K562 (cell line): ENCODE measurements around the gene MPZL3. TPM values are rescaled to one million over a fixed set of nuclear protein-coding genes. Genes with fewer than 3 reads are reported as not detected.

Experiments
- CREM ChIP-seq: IDR thresholded peaks from 2 replicates; pipeline ENCODE4 v1.6.1; 2014; ENCODE audit warnings: antibody characterized with exemption, low read depth
- DPF2 ChIP-seq: fragments of 450-650 bp; IDR thresholded peaks from 2 replicates; pipeline ENCODE4 v1.6.1; 2016
- FOSL1 ChIP-seq: fragments of 200-800 bp; sonication (Bioruptor generic); conservative IDR thresholded peaks from 2 replicates; pipeline ENCODE4 v1.6.1; 2016; ENCODE audit warnings: missing genetic modification characterization, missing compliant biosample characterization
- FOXK2 ChIP-seq, 2 experiments: fragments of 450-650 bp; IDR thresholded peaks in 1 of 2; conservative IDR thresholded peaks in 1 of 2; 2 replicates each; pipeline ENCODE4 v1.6.1; 2016; ENCODE audit warnings: low read depth in 2 of 2, mild to moderate bottlenecking in 1 of 2
- FOXP4 ChIP-seq: sonication (generic); formaldehyde crosslinking; IDR thresholded peaks from 2 replicates; pipeline ENCODE4 v1.8.0; 2022; ENCODE audit warnings: mild to moderate bottlenecking, missing genetic modification reagents, borderline replicate concordance
- MTA3 ChIP-seq: fragments of 450-650 bp; formaldehyde crosslinking; IDR thresholded peaks from 2 replicates; pipeline ENCODE4 v1.6.1; 2017; ENCODE audit warnings: mild to moderate bottlenecking, borderline replicate concordance
- PCBP2 ChIP-seq: fragments of 200-400 bp; formaldehyde crosslinking; IDR thresholded peaks from 2 replicates; pipeline ENCODE4 v1.6.1; 2018; ENCODE audit warnings: low read length, low read depth, mild to moderate bottlenecking, moderate library complexity; ENCODE audit not compliant: poor library complexity, severe bottlenecking
- PKNOX1 ChIP-seq: fragments of 450-650 bp; IDR thresholded peaks from 2 replicates; pipeline ENCODE4 v1.6.1; 2016
- PRPF4 ChIP-seq: fragments of 200-400 bp; formaldehyde crosslinking; IDR thresholded peaks from one replicate; pipeline ENCODE4 v1.6.1; 2017; ENCODE audit warnings: low read length, low read depth, mild to moderate bottlenecking; ENCODE audit not compliant: insufficient read depth, poor library complexity, severe bottlenecking
- TRIM24 ChIP-seq, 2 experiments: fragments of 450-650 bp; IDR thresholded peaks; 2 replicates each; pipeline ENCODE4 v1.6.1; 2016
- VEZF1 ChIP-seq: fragments of 200-800 bp; sonication (Bioruptor generic); IDR thresholded peaks from 2 replicates; pipeline ENCODE4 v1.6.1; 2017; ENCODE audit warnings: missing genetic modification characterization, missing compliant biosample characterization
- ZBTB11 ChIP-seq, 3 experiments: fragments of 200-800 bp in 1 of 3; fragments of 250-450 bp in 1 of 3; fragments of 450-650 bp in 1 of 3; sonication (Bioruptor Pico) in 1 of 3; sonication (Bioruptor generic) in 1 of 3; formaldehyde crosslinking in 1 of 3; IDR thresholded peaks; 2 replicates each; pipeline versions ENCODE4 v1.6.1 to v1.8.0; 2016 to 2022; ENCODE audit warnings: mild to moderate bottlenecking in 2 of 3, missing genetic modification characterization in 2 of 3, missing compliant biosample characterization in 1 of 3, moderate library complexity in 1 of 3
- ZNF316 ChIP-seq: fragments of 450-650 bp; IDR thresholded peaks from 2 replicates; pipeline ENCODE4 v1.6.1; 2016
- ZNF507 ChIP-seq: conservative IDR thresholded peaks from 2 replicates; pipeline ENCODE4 v1.6.1; 2017; ENCODE audit warnings: missing genetic modification characterization, missing compliant biosample characterization
- ZNF695 ChIP-seq: fragments of 450-650 bp; formaldehyde crosslinking; IDR thresholded peaks from 2 replicates; pipeline ENCODE4 v1.4.0; 2020; ENCODE audit warnings: mild to moderate bottlenecking, moderate library complexity
- polyA plus RNA-seq, 8 experiments: library from polyadenylated mRNA; depleted of rRNA in 4 of 8; stranded (reverse) in 5 of 8; unstranded in 3 of 8; fragments of >200 nt; fragmentation: Nextera tagmentation in 2 of 8; fragmentation: Illumina TruSeq in 1 of 8; extraction: Ambion mirVana in 2 of 8; extraction: Trizol in 1 of 8; gene quantifications; 2 replicates each; pipeline versions ENCODE4 v1.2.1 to v1.2.3, GENCODE V29; 2011 to 2014; ENCODE audit warnings: inconsistent platforms in 1 of 8, missing spikeins in 1 of 8
- total RNA-seq, 7 experiments: library from RNA; depleted of rRNA in 6 of 7; stranded (reverse); fragments of >200 nt in 6 of 7; fragmentation: Illumina TruSeq in 2 of 7; extraction: Trizol in 2 of 7; gene quantifications; 2 replicates each; pipeline versions ENCODE4 v1.2.1 to v1.2.3, GENCODE V29; 2011 to 2021; ENCODE audit warnings: low replicate concordance in 1 of 7

Gene MPZL3
- total and polyA plus RNA-seq, 9 of the 15 experiments (the other 6 are each of a cell fraction or from before 2014, with no cell fraction given): 0.97 to 2.9 (median 1.6) TPM

- TF ChIP-seq PKNOX1 (peak; percentile 57), PRPF4 (no peak), VEZF1 (CRISPR knock-in tag) (peak; percentile 92), TRIM24 (IDR thresholded peaks at IDR 0.05) (peak; percentile 36 to 69; a peak in 3 of 4 replicates), ZBTB11 (CRISPR knock-in tag; IDR thresholded peaks at IDR 0.05) (peak; percentile 57 to 95 (median 59); a peak in 5 of 6 replicates), CREM (peak; percentile 96), MTA3 (no peak; the same call in 1 of the 2 replicates), FOSL1 (tag) (peak; percentile 51), ZNF695 (CRISPR knock-in tag) (no peak), FOXK2 (conservative IDR thresholded peaks at IDR 0.05 in 1 of 2, IDR thresholded peaks at IDR 0.05 in 1 of 2; ENCODE audit: low read depth in 2 of 2) (peak; percentile 70 to 88), FOXP4 (CRISPR knock-in tag) (0 out of 2 replicates have a peak, but pooled peaks have one; percentile 33), PCBP2 (no peak), ZNF316 (no peak), ZNF507 (tag) (no peak), DPF2 (0 out of 2 replicates have a peak, but pooled peaks have one; percentile 19)
These were observed at the start of gene MPZL3 (continued) for GRCh38 chr11:118251858-118252652.
